Kidney capillary endothelial cell (primary cell): ENCODE results near the gene CYRIA.

Source experiments
- DNase-seq: peaks from one replicate; pipeline ENCODE4 v3.0.0-alpha.2; 2018; ENCODE audit warnings: low spot score

Gene CYRIA

DNA sequence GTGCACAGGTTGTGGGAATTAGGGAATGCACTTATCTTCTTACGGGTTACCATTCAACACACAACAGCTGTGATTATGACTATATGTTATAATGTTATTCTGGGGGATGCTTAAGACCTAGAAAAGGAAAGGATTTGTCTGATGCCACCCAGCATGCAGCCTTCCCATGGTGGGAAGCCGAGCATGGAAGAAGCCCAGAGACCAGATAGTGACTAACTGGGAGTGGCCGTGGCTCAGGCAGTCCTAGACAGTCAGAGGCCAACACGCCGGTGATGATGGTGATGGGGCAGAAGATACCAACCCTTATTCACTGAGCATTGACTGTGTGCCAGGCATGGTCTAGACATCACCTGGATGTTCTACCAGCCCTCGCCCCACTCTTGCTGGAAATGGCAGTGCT lies 35.9 kb downstream of the CYRIA start:
- no peak for DNase-seq

DNA sequence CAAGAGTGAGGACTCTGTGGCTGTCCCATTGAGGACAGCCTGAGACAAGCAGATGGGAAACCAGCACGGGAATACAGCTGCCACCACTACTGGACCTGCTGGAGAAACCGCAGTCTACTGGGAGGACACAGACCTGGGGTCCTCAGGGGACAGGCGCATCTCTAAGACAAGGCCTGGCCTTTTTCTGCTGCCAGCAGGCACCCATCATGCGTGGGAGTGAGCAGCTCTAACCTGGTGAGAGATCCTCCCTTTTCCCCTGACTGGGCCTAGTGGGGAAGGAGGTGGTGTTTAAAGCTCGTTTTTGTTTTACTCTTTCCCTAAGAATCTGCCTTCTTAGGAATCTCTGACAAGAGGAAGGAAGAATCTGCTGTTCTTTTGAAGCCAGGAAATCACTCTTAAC lies 36.6 kb downstream of the CYRIA start:
- DNase-seq = no peak

DNA sequence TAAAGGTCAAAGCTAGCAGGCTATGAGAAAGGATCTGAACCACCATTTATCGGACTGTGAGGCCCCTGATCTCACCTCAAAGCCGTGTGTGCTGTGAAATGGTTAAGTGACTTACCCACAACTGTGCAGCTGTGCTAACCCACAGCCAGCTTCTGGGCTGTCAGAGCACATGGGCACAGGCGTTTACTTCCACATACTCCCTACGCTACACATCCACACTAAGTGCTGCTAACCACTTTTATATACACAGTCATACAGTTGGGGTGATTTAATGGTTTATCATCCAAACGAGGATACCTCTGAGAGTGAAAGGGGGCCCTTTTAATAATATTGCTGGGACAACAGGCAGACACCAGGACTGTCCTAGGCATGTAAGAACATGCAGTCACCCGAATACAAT lies 37.3 kb downstream of the CYRIA start:
- no peak for DNase-seq

DNA sequence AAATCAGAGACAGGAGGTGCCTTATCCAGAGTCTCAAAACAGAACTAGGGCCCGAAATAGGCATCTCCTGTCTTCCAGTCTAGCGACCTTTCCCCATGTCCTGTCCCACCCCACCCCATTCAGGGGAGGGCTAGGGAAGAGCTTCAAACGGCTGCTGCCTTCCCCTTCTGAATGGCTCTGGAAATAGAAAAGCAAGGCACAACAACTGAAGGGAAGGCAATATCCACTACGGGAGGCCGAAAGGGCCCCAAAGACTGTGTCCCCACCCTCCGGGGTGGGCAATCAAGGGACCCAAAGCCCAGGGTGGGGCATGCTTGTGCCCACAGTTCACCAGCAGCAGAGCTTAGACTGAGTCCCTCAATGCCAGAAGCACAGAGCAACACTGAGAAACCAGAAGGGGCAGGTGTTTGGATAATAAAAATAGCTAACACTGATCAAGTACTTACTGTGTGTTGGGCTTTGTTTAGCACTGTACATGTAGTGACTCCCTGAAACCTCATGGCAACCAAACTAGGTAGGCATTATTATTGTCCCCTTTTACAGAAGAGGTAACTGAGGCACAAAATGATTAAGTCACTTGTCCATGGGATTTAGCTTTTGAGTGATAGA lies 38.5 kb downstream of the CYRIA start:
- DNase-seq = no peak

DNA sequence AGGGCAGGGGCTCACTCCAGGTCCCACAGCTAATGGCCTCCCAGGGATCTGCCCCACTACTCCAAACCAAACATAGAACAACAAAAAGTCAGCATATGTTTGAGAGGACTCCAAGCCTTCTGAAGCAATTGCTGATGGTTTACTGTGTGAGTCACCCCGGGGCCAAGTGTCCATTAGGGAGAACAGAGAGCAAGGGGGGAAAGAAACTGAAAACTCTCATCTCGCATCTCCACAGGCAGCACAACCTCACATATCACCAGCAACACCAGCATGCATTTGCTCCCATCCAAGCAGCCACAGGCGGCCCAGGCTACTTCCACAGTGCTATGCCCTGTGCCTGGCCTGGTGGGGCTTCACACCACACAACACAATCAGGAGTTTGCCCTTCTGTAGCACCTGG lies 39.1 kb downstream of the CYRIA start:
- DNase-seq = no peak

DNA sequence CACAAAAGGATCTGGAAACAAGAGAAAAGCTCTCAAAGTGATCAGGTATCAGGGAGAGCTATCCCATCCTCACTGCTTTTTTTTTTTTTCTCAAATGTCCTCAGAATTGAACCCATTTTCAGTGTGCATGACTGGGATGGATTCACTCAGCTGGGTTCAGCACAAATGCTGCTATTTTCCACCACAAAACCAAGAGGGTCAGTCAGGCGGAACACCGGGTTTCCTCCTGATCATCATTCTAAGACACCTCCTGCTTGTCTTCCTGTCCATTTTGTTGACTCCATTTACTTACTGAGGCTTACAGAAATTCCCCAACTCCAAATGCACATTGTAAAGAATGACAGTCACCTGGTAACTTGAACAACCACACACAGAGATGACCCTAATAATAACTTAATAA lies 39.9 kb downstream of the CYRIA start:
- no peak for DNase-seq

DNA sequence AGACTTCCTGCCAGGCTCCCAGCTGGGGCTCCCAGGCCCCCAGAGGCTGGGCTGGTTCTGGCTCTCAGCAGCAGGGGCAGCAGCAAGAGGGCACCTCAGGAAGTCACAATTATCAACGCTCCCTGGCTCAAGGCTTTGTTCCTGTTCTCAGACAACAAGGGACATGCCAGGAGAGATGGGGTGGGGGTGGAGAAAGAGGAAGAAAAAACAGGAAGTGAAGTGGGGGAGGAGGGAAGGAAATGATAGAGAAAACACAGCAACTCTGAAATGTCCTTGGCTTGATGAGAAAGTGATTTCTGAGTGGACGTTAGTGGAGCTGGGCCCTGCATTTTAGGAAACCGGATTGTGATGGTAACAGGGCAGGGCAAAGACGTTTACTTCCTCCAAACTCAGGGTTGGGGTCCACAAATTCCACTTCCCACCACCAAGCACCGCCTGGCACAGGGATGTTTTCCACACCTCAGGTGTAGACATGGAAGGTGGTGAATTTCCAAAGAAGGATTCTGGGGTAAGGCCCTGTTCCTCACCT lies 40.4 kb downstream of the CYRIA start:
- DNase-seq = no peak

DNA sequence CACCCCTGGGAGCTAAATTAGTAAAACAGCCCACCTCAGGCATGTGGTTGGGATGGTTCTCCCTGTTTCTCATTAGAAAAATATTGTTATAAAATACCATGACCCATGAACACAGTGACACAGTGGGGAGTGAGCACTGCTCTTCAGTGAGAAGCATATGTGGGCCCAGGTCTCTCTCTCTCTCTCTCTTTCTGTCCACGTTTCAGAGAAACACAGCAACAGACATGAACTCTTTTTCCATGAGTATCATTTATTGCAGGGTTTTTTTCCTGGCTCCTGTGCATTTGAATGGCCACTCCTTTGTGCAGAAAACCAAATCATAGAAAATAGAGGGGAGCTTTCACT lies 41.2 kb downstream of the CYRIA start:
- DNase-seq = no peak

DNA sequence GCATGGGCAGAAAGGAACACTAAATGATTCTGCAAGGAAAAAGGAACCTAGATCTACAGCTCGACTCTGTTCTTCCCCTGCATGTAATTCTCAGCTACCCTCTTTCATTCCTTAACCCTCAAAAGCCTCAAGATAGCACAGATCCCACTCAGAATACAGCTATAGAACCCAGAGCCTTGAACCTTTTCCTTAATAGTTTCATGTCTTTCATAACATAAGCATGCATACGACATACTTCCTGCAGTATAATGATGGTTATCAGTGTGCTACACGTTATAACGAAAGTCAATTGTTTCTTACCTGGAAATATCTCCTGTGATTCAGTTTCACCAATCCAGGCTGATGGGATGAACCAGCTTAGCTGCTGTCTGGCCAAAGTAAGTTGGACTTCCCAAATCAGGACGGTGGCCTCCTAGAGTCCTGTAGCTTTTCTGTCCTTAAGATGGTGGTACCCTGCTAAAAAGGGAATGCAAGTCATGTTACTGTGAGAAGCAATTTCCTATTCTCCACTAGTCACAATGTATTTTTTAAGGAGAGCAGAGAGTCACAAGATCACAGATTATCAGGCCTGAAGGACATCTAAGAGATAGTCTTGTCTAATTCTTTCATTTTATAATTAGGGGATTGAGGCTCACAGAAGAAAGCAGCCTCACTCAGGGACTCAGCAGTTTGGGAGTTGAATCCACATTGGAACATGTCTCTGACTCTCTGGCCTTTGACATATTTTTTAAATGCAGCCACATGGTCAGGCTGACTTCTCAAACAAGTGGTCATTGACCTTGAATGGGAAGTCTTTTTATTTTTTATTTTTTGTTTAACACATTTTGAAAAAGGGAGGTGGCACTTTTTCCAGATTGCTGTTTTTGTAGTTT lies 41.8 kb downstream of the CYRIA start:
- DNase-seq = no peak

DNA sequence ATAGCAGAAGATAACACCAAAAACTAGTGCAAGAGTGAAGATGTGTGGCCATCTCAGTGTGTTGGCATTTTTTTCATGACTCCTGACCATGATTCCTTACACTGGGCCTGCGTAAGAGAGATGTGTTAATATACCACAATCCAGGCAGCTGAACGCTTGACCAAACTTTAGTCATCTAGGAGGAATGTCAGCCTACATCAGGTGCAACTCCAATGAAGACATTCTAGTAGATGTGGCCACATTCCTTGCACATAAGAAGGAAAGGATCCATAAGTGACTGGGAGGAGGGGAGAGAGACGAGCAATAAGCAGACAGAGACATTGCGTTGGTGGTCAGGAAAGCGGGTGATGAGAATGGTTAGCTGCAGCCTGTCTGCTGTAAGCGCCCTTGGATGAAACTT lies 42.6 kb downstream of the CYRIA start:
- DNase-seq = no peak

DNA sequence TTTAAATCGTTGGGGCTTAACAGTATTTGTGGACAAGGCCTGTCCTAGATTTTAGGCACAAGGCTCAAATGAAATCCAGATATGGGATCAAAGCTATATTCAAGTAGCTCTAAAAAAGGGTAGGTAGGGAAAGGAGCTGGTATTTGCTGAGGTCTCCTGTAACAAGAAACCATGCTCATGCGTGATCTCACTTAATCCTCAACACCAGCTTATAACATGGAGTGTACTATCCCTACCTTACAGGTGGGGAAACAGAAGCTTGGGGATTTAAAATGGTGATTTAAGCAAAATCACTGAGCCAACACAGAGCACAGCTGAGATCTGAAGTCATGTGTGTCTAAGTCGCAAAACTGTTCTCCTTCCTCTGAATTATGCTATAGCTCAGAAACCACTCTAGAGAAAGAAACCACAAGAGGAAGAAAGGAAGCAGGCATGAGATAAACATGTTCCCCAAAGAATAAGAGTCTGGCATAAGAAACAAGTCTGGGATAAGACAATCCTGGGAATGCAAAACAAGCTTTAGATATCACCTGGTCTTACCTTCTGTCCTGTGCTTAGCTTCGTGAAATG lies 43.1 kb downstream of the CYRIA start:
- DNase-seq = no peak

DNA sequence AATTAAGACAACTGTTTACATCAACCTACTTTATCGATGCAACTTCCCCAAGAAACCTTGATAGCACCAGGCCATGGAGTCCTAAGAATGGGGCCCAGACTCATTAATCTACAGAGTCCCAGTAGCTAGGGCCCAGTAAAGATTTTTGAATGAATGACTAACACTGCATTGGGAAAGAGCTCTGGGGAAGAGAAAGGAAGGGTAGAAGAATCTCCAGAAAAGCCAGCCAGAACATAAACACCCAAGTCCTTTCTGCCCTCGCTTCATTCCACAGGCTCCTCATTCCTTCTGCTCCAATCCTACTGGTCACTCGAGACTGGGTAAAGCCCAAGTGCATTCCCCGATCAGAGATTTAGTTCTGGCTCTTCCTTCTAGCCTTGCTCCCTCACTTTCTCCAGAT lies 44.3 kb downstream of the CYRIA start:
- DNase-seq = no peak

DNA sequence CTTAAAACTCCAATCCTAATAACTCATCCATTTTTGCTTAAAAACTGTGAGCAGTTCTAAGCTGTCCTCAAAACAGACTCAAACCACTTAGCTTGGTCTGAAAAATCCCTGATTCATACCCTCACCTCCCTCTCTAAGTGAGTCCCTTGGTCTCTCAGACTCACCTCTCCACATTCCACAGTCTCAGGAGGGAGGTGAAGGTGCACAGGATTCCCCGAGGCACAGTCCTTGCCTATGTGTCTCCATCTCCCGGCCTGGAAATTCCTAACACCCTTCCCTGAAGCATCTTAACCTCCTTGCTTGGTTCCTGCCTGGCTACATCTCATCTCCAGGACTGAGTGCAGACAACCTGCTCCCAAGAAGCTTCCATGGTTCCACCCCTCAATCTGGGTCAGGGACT lies 45.0 kb downstream of the CYRIA start:
- DNase-seq = no peak

DNA sequence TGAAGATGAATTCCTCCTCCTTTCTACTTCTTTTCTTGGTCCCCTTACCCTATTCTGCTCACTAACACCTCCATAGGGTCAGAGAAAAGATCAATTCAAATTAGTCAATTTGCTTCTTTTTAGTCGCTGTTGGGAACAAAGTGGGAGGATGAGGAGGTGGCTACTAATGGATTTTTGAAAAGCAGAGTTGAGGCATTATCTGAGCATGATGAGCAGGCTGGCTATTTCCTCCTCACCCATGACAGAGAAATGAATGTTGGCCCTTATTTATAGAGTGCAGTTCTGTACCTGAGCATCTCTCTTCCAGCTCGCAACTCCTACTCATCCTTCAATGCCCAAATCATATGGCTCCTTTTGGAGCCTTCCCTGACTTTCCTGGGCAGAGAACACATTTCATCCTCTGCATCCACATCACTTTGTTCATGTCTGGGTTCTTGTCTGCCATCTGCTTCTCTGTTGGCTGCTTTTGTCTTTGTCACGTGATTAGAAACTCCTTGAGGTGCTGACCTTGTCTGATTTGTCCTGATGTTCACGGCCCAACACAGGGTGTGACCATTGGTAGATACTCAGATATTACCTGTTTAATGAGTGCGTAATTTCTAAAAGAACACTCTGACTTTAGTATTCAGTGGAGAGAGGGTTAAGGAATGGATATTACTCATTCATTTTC lies 45.9 kb downstream of the CYRIA start:
- no peak for DNase-seq

DNA sequence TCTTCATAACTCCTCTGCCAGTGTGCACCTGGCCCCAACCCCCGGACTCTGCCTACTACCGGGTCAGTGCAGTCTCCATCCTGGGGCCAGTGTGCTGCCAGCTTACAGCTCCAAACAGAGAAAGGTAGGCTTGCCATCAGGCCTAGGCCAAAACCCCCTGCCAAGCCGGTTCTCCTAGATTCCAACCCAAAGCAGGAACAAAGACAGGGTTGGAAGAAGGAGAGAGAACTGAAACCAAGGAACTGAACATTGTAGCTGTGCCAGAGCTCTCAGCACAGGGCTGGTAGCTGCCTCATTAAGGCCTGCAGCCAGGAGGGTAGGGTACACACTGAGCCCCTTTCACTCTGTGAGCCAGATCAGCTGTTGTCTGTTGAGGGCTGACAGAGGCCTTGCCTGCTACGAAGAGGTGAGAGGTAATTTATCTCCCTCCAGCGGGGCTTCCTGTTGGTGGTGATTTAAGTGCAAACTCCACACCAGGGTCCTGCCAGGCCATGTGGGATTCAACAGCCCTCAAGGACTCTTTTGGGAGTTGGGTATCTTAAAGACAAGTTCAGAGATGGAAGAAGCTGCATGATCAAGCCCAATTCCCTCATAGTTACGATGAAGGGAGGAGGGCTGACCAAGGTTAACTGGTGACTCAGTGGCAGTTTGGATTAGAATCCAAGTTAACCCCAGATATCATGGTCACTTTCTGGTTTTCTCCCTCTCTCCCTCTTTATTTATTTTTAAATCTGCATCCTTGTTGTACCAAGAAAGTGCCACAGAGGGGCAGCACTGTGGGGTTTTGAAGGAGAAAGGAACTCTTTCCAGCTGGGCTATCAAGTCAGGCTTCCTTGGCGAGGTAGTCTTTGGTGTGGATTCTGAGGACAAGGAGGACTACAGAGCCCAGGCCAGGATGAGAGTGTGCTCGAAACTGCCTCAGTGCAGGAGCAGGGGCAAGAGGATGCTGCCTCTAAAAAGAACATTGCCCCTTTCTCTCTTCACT lies 48.1 kb downstream of the CYRIA start:
- DNase-seq = peak; percentile 42
